ENCODE data around the gene TBCEL. TPM values are rescaled to one million over a fixed set of nuclear protein-coding genes. Genes with fewer than 3 reads are reported as not detected.

TBCEL gene
- total and polyA plus RNA-seq, 4 donors: 6.7 to 41.3 (median 17.4) TPM

- TF ChIP-seq CTCF (IDR thresholded peaks at IDR 0.05; ENCODE audit: low read depth, low read length, missing input control) (no peak), RAD21 (IDR thresholded peaks at IDR 0.05) (no peak), HNF4A (conservative IDR thresholded peaks at IDR 0.05) (no peak), EGR1 (IDR thresholded peaks at IDR 0.05; ENCODE audit: low read depth in 2 of 2) (no peak), FOXA2 (IDR thresholded peaks at IDR 0.05) (no peak)
Observed at GRCh38 chr11:121134741-121135312, 110.9 kb downstream of the TBCEL start (continued).

DNA sequence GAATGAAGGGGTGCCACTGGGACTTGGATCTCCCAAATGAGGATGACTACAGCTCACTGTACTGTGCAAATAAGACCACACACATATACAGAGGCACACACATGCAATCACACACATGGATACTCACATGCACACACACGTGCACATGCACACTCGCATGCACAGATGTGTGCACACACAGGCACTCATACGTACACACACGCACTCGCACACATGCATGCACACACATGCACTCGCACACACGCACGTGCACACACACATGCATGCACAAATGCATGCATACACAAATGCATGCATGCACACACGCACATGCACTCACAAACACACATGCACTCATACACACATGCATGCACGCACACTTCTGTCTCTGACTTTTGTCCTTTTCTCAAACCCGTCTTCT lies 113.1 kb downstream of the TBCEL start:
- Histone ChIP-seq H3K27me3 (ENCODE audit: control insufficient read depth in 4 of 4, insufficient read depth in 4 of 4, low read length in 3 of 4) (no peaks in the 10 kb centered on the region), H3K4me3 (ENCODE audit: low read depth in 1 of 3, low read length in 3 of 3) (no peak overlapping the region), H3K36me3 (ENCODE audit: control insufficient read depth in 4 of 4, insufficient read depth in 3 of 4, low read depth in 1 of 4, low read length in 3 of 4) (no peaks in the 10 kb centered on the region), H3K4me1 (ENCODE audit: control insufficient read depth in 4 of 4, insufficient read depth in 4 of 4, low read length in 3 of 4) (no peaks in the 10 kb centered on the region), H3K9ac (ENCODE audit: low read depth in 1 of 2, low read length in 2 of 2) (no peak overlapping the region), H3K27ac (ENCODE audit: low read depth in 1 of 2, low read length in 2 of 2) (no peak overlapping the region), H3K9me3 (ENCODE audit: control insufficient read depth in 4 of 4, low read length in 3 of 4) (no peaks in the 10 kb centered on the region)
- no peak for DNase-seq (ENCODE audit: low spot score)
- TF ChIP-seq FOXA1 (IDR thresholded peaks at IDR 0.05) (no peak), HNF4G (IDR thresholded peaks at IDR 0.05) (no peak), YY1 (IDR thresholded peaks at IDR 0.05) (no peak), NR2F2 (IDR thresholded peaks at IDR 0.05) (no peak), EGR1 (IDR thresholded peaks at IDR 0.05; ENCODE audit: low read depth in 2 of 2) (no peak), CTCF (IDR thresholded peaks at IDR 0.05; ENCODE audit: low read depth, low read length, missing input control) (no peak), FOXA2 (IDR thresholded peaks at IDR 0.05) (no peak), TAF1 (conservative IDR thresholded peaks at IDR 0.05) (no peak), GABPA (IDR thresholded peaks at IDR 0.05 in 1 of 2, conservative IDR thresholded peaks at IDR 0.05 in 1 of 2) (no peak), SP1 (IDR thresholded peaks at IDR 0.05) (no peak)
- TF ChIP-seq, protein P1, sequence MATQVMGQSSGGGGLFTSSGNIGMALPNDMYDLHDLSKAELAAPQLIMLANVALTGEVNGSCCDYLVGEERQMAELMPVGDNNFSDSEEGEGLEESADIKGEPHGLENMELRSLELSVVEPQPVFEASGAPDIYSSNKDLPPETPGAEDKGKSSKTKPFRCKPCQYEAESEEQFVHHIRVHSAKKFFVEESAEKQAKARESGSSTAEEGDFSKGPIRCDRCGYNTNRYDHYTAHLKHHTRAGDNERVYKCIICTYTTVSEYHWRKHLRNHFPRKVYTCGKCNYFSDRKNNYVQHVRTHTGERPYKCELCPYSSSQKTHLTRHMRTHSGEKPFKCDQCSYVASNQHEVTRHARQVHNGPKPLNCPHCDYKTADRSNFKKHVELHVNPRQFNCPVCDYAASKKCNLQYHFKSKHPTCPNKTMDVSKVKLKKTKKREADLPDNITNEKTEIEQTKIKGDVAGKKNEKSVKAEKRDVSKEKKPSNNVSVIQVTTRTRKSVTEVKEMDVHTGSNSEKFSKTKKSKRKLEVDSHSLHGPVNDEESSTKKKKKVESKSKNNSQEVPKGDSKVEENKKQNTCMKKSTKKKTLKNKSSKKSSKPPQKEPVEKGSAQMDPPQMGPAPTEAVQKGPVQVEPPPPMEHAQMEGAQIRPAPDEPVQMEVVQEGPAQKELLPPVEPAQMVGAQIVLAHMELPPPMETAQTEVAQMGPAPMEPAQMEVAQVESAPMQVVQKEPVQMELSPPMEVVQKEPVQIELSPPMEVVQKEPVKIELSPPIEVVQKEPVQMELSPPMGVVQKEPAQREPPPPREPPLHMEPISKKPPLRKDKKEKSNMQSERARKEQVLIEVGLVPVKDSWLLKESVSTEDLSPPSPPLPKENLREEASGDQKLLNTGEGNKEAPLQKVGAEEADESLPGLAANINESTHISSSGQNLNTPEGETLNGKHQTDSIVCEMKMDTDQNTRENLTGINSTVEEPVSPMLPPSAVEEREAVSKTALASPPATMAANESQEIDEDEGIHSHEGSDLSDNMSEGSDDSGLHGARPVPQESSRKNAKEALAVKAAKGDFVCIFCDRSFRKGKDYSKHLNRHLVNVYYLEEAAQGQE (IDR thresholded peaks at IDR 0.05): no peak
- TF ChIP-seq, protein P2, sequence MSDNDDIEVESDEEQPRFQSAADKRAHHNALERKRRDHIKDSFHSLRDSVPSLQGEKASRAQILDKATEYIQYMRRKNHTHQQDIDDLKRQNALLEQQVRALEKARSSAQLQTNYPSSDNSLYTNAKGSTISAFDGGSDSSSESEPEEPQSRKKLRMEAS (IDR thresholded peaks at IDR 0.05): no peak
- WGBS: 88% methylated on average over 11 of the region's 11 CpGs

All from liver (tissue), 9 donors.